HG02970 (cell line): ENCODE data around the gene CDON.
A peak's percentile ranks its signal among the peaks of the same experiment; 100 is the strongest.

Experiments
- ATAC-seq: cut with Tn5 transposase; IDR thresholded peaks from one replicate; pipeline ENCODE4 v1.9.1; 2021; ENCODE audit warnings: mild to moderate bottlenecking, moderate library complexity, moderate number of reproducible peaks; ENCODE audit not compliant: unreplicated experiment, low FRiP score

The CDON gene

GRCh38 chr11:126062679-126063506 lies at the start of gene CDON:
Gene CDON (minus strand): TSS chr11:126062866. CDS start chr11:126023476, 39,390 bp downstream.
- peak; percentile 98 for ATAC-seq

- no peak for ATAC-seq
These were observed 48.9 kb upstream of the CDON start for GRCh38 chr11:126111458-126112116.

GRCh38 chr11:126109941-126110731 lies 47.5 kb upstream of the CDON start:
- ATAC-seq: no peak

- no peak for ATAC-seq
These were observed 44.1 kb upstream of the CDON start for GRCh38 chr11:126106594-126107328.

GRCh38 chr11:126105748-126106080 lies 43.0 kb upstream of the CDON start:
- ATAC-seq: no peak

- no peak for ATAC-seq
These were observed 42.5 kb upstream of the CDON start for GRCh38 chr11:126105022-126105747.

- no peak for ATAC-seq
These were observed 41.8 kb upstream of the CDON start for GRCh38 chr11:126104420-126104819.

- no peak for ATAC-seq
These were observed 40.5 kb upstream of the CDON start for GRCh38 chr11:126103150-126103549.

- no peak for ATAC-seq
These were observed 39.8 kb upstream of the CDON start for GRCh38 chr11:126102436-126102981.

GRCh38 chr11:126101930-126102283 lies 39.2 kb upstream of the CDON start:
- no peak for ATAC-seq

- ATAC-seq: no peak
These were observed 38.7 kb upstream of the CDON start for GRCh38 chr11:126101251-126101929.

GRCh38 chr11:126100716-126101115 lies 38.0 kb upstream of the CDON start:
- ATAC-seq: no peak

- no peak for ATAC-seq
These were observed 35.6 kb upstream of the CDON start for GRCh38 chr11:126098204-126098769.

- ATAC-seq: no peak
These were observed 33.1 kb upstream of the CDON start for GRCh38 chr11:126095745-126096144.

- ATAC-seq: no peak
These were observed 27.8 kb upstream of the CDON start for GRCh38 chr11:126090452-126090851.

- no peak for ATAC-seq
These were observed 26.3 kb upstream of the CDON start for GRCh38 chr11:126088999-126089398.

GRCh38 chr11:126086248-126086647 lies 23.6 kb upstream of the CDON start:
- no peak for ATAC-seq

- no peak for ATAC-seq
These were observed 21.9 kb upstream of the CDON start for GRCh38 chr11:126084608-126084912.
